ENCODE data around the gene ANTXR2.

The ANTXR2 gene

DNA sequence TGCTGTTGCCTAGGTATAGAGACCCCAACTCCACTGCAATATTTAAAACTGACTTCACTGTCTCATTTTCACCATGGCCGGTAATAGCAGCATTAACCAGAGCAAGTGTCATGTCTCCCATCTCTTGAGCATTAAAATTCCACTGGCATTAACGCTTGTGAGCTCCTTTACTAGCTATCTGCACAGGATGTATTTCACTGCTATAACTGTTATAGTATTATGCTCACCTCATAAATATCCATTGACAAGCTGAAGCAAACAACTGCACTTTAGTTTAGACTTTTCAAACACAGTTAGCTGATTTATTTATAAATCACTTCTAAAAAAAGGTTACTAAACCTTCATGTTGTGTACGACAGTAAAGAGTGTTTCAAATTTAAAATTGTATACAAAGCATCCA, 157.8 kb downstream of the ANTXR2 start:
- no peak overlapping the region for H3K4me3 ChIP-seq (ENCODE audit: low read depth, low read length)
- TF ChIP-seq, protein P1, sequence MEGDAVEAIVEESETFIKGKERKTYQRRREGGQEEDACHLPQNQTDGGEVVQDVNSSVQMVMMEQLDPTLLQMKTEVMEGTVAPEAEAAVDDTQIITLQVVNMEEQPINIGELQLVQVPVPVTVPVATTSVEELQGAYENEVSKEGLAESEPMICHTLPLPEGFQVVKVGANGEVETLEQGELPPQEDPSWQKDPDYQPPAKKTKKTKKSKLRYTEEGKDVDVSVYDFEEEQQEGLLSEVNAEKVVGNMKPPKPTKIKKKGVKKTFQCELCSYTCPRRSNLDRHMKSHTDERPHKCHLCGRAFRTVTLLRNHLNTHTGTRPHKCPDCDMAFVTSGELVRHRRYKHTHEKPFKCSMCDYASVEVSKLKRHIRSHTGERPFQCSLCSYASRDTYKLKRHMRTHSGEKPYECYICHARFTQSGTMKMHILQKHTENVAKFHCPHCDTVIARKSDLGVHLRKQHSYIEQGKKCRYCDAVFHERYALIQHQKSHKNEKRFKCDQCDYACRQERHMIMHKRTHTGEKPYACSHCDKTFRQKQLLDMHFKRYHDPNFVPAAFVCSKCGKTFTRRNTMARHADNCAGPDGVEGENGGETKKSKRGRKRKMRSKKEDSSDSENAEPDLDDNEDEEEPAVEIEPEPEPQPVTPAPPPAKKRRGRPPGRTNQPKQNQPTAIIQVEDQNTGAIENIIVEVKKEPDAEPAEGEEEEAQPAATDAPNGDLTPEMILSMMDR (IDR thresholded peaks at IDR 0.05; ENCODE audit: control insufficient read depth, extremely low read depth, insufficient read depth), result no peak
- DNase-seq (ENCODE audit: low read depth), result no peak

DNA sequence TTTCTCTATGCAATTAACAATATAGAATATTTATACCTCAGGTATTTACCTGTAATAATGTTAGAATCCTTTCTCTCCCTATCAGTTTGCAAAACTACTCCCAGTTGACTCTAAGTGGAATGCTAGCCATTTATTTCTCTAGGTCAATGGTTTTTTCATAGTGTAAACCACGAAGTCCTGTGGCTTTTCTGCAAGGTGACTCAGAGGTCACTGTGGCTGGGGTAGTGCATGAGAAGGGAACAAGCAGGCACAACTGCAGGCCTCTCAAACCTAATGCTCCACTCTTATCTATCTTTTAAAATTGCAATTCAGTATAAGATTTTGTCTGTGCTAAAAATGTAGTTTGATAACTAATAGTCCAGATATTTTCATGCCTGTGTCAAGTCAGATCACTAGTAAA, 159.4 kb downstream of the ANTXR2 start:
- no peak for DNase-seq (ENCODE audit: low read depth)

DNA sequence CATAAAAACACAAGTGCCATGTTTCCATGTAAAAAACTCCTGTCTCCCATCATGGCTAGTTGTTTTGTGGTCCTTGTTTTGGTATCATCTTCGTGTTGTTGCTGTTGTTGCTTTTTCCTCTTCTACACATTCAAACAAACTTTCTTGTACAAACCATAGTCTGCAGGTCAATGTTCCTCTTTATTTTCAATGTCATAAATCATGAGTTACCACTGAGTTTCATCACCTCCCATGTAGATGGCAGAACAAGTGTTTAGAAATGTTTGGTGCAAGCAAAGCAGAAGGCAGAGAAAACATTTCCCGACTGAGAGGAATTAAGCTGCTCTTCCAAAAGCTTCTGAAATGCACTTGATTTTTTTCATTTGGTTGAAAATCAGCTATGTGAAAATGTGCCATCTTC, 166.0 kb downstream of the ANTXR2 start:
- DNase-seq (ENCODE audit: low read depth), result no peak
- TF ChIP-seq, protein P1 (IDR thresholded peaks at IDR 0.05; ENCODE audit: control insufficient read depth, extremely low read depth, insufficient read depth), result no peak
- no peak overlapping the region for H3K4me3 ChIP-seq (ENCODE audit: low read depth, low read length)

More for the DNA sequence above, 159.4 kb downstream of the ANTXR2 start:
- TF ChIP-seq, protein P1 (IDR thresholded peaks at IDR 0.05; ENCODE audit: control insufficient read depth, extremely low read depth, insufficient read depth), result no peak
- no peak overlapping the region for H3K4me3 ChIP-seq (ENCODE audit: low read depth, low read length)

DNA sequence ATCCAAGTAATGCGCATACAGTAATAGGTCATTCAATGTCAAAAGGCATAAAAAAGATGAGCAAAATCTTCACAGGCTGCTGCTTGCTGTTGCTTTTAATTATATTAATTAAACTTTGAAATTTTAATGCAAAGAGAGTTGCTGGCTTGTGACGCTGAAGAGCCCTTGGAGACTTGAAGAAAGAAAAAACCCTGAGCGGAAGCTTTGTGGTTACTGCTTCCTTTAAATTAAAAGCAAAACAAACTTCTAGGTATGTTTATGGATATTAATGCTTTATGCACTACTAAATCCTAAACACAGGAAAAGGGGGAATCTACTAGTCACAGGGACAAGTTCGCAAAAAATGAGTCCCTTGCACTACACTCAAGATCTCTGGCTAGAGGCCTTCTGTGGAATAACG, 166.7 kb downstream of the ANTXR2 start:
- TF ChIP-seq, protein P1 (IDR thresholded peaks at IDR 0.05; ENCODE audit: control insufficient read depth, extremely low read depth, insufficient read depth), result no peak
- H3K4me3 ChIP-seq (ENCODE audit: low read depth, low read length), result no peak overlapping the region
- no peak for DNase-seq (ENCODE audit: low read depth)

DNA sequence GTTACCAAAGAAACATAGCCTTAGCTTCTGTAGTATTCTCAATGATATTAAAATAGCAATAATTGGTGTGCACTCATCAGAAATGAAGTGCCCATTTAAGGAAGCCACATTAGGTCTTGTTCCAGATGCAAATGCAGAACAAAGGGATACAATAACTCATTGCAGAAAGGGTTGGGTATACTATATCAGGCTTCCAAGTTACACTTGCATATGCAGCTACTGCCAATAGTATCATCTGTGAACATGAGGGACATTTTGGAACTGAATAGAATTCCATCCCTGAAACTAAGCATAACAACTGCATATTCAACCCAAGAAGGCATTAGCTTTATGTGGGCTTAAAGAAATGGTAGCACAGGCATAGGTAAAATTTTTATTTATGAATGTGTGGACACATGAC, 167.8 kb downstream of the ANTXR2 start:
- H3K4me3 ChIP-seq (ENCODE audit: low read depth, low read length), result no peak overlapping the region
- no peak for DNase-seq (ENCODE audit: low read depth)
- TF ChIP-seq, protein P1 (IDR thresholded peaks at IDR 0.05; ENCODE audit: control insufficient read depth, extremely low read depth, insufficient read depth), result no peak

DNA sequence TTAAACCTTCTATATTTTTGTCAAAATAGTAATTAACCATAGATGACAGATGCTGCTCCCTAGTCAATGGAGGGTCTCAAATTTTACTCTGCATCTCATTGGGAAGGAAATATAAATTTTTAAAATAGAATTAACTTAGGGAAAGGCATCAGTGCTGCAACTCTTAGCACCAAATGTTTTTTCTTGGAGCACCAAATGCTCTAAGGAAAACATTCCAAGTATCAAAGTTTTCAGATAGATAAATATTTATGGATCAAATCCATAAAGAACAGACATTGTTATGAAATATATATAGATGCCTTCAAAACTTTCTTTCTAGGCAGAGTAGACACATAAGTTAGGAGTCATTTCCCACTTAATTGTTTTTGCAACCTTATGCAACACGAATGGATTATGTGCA, 168.7 kb downstream of the ANTXR2 start:
- TF ChIP-seq, protein P1 (IDR thresholded peaks at IDR 0.05; ENCODE audit: control insufficient read depth, extremely low read depth, insufficient read depth), result no peak
- no peak overlapping the region for H3K4me3 ChIP-seq (ENCODE audit: low read depth, low read length)
- no peak for DNase-seq (ENCODE audit: low read depth)

DNA sequence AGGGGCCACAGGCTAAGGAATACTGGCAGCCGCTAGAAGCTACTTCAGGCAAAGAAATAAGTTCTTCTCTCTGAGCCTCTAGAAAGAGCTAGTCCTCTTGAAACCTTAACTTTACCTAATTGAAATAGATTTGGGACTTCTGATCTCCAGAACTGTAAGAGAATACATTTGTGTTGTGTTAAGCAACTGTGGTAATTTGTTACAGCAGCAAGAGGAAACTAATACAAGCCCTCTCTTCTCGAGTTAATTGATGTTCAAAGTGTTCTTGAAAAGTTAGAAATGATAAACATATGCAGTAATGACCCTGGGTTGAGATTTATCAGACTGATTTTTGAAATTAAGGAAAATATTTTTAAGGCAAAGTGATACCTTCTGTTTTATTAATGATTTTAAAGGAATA, 172.8 kb downstream of the ANTXR2 start:
- H3K4me3 ChIP-seq (ENCODE audit: low read depth, low read length), result no peak overlapping the region
- TF ChIP-seq, protein P1 (IDR thresholded peaks at IDR 0.05; ENCODE audit: control insufficient read depth, extremely low read depth, insufficient read depth), result no peak

More for the DNA sequence above, 172.8 kb downstream of the ANTXR2 start:
- DNase-seq (ENCODE audit: low read depth), result no peak
